HL-60 (cell line): ENCODE measurements around the gene CCR5AS.
A peak's percentile ranks its signal among the peaks of the same experiment; 100 is the strongest.

ENCODE experiments used
- DNase-seq, 2 experiments: peaks; one replicate each; pipeline ENCODE4 v3.0.0-alpha.2; 2010 to 2020; ENCODE audit warnings: low read depth in 1 of 2, low spot score in 1 of 2
- H3K27ac ChIP-seq: fragments of 250-450 bp; sonication (Bioruptor Pico); replicated peaks from 2 replicates; pipeline ENCODE4 v1.5.1; 2020; ENCODE audit warnings: mild to moderate bottlenecking, moderate library complexity
- H3K27me3 ChIP-seq: fragments of 250-450 bp; sonication (Bioruptor Pico); 2 replicates; pipeline ENCODE4 v1.5.1; 2021; ENCODE audit warnings: mild to moderate bottlenecking, moderate library complexity; ENCODE audit not compliant: insufficient read depth, poor library complexity, severe bottlenecking
- H3K4me3 ChIP-seq: replicated peaks from 2 replicates; pipeline ENCODE4 v1.5.1; 2011; ENCODE audit warnings: mild to moderate bottlenecking, control low read depth, low read length; ENCODE audit not compliant: insufficient read depth
- GABPA ChIP-seq: IDR thresholded peaks from 2 replicates; pipeline ENCODE4 v1.6.1; 2012; ENCODE audit warnings: low read depth
- POLR2AphosphoS5 ChIP-seq: IDR thresholded peaks from 2 replicates; pipeline ENCODE4 v1.6.1; 2012; ENCODE audit warnings: low read depth
- SPI1 ChIP-seq: IDR thresholded peaks from 2 replicates; pipeline ENCODE4 v1.6.1; 2012; ENCODE audit warnings: low read depth, mild to moderate bottlenecking, borderline replicate concordance
- TF ChIP-seq, protein P1 (sequence below): IDR thresholded peaks from one replicate; pipeline ENCODE4 v1.5.1; 2011; ENCODE audit warnings: low read length, control low read depth, inconsistent platforms; ENCODE audit not compliant: insufficient read depth
- TF ChIP-seq, protein P2 (sequence below): IDR thresholded peaks from 2 replicates; pipeline ENCODE4 v1.6.1; 2012; ENCODE audit warnings: low read depth; ENCODE audit not compliant: insufficient replicate concordance

Gene CCR5AS

DNA sequence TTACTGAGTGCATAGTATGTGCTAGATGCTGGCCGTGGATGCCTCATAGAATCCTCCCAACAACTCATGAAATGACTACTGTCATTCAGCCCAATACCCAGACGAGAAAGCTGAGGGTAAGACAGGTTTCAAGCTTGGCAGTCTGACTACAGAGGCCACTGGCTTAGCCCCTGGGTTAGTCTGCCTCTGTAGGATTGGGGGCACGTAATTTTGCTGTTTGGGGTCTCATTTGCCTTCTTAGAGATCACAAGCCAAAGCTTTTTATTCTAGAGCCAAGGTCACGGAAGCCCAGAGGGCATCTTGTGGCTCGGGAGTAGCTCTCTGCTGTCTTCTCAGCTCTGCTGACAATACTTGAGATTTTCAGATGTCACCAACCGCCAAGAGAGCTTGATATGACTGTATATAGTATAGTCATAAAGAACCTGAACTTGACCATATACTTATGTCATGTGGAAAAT, 37.2 kb downstream of the CCR5AS start:
- Histone ChIP-seq H3K27ac (no peak overlapping the region), H3K27me3 (no peaks in the 10 kb centered on the region)
- TF ChIP-seq, protein P1, sequence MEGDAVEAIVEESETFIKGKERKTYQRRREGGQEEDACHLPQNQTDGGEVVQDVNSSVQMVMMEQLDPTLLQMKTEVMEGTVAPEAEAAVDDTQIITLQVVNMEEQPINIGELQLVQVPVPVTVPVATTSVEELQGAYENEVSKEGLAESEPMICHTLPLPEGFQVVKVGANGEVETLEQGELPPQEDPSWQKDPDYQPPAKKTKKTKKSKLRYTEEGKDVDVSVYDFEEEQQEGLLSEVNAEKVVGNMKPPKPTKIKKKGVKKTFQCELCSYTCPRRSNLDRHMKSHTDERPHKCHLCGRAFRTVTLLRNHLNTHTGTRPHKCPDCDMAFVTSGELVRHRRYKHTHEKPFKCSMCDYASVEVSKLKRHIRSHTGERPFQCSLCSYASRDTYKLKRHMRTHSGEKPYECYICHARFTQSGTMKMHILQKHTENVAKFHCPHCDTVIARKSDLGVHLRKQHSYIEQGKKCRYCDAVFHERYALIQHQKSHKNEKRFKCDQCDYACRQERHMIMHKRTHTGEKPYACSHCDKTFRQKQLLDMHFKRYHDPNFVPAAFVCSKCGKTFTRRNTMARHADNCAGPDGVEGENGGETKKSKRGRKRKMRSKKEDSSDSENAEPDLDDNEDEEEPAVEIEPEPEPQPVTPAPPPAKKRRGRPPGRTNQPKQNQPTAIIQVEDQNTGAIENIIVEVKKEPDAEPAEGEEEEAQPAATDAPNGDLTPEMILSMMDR, result no peak
- TF ChIP-seq POLR2AphosphoS5 (no peak), SPI1 (no peak), GABPA (no peak)
- TF ChIP-seq, protein P2, sequence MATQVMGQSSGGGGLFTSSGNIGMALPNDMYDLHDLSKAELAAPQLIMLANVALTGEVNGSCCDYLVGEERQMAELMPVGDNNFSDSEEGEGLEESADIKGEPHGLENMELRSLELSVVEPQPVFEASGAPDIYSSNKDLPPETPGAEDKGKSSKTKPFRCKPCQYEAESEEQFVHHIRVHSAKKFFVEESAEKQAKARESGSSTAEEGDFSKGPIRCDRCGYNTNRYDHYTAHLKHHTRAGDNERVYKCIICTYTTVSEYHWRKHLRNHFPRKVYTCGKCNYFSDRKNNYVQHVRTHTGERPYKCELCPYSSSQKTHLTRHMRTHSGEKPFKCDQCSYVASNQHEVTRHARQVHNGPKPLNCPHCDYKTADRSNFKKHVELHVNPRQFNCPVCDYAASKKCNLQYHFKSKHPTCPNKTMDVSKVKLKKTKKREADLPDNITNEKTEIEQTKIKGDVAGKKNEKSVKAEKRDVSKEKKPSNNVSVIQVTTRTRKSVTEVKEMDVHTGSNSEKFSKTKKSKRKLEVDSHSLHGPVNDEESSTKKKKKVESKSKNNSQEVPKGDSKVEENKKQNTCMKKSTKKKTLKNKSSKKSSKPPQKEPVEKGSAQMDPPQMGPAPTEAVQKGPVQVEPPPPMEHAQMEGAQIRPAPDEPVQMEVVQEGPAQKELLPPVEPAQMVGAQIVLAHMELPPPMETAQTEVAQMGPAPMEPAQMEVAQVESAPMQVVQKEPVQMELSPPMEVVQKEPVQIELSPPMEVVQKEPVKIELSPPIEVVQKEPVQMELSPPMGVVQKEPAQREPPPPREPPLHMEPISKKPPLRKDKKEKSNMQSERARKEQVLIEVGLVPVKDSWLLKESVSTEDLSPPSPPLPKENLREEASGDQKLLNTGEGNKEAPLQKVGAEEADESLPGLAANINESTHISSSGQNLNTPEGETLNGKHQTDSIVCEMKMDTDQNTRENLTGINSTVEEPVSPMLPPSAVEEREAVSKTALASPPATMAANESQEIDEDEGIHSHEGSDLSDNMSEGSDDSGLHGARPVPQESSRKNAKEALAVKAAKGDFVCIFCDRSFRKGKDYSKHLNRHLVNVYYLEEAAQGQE, result no peak

DNA sequence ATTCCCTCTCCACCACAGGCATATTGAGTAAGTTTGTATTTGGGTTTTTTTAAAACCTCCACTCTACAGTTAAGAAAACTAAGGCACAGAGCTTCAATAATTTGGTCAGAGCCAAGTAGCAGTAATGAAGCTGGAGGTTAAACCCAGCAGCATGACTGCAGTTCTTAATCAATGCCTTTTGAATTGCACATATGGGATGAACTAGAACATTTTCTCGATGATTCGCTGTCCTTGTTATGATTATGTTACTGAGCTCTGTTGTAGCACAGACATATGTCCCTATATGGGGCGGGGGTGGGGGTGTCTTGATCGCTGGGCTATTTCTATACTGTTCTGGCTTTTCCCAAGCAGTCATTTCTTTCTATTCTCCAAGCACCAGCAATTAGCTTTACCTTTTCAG, 37.7 kb downstream of the CCR5AS start:
- no peaks in the 10 kb centered on the region for H3K27me3 ChIP-seq
- peak overlapping the region; percentile 23 for H3K27ac ChIP-seq
- H3K4me3 ChIP-seq, result no peak overlapping the region
- no peak for DNase-seq
- TF ChIP-seq SPI1, result no peak
- TF ChIP-seq, protein P1, result no peak
- TF ChIP-seq POLR2AphosphoS5, result no peak
- TF ChIP-seq, protein P2, result no peak
- no peak for TF ChIP-seq GABPA

More for the DNA sequence above, 37.2 kb downstream of the CCR5AS start:
- no peak overlapping the region for H3K4me3 ChIP-seq
- DNase-seq, result no peak

DNA sequence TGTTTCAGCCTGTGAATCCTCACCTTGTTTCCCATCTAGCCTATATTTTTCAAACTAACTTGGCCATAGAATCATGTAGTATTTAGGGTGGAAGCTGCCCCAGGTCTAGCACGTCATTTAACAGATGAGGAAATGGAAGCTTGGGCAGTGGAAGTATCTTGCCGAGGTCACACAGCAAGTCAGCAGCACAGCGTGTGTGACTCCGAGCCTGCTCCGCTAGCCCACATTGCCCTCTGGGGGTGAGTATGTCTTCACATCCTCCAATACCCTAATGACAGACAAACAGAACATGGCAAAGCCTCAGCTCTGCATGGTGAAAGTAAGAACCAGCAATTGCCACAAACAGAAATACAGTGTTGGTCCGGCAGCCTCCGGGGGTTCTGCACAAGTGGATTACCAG, 38.3 kb downstream of the CCR5AS start:
- TF ChIP-seq, protein P2, result no peak
- TF ChIP-seq, protein P1, result peak; percentile 74
- TF ChIP-seq GABPA (no peak), SPI1 (peak; percentile 73), POLR2AphosphoS5 (no peak)
- peak overlapping the region; percentile 37 for H3K27ac ChIP-seq
- peak; percentile 58 to 95 for DNase-seq
- H3K4me3 ChIP-seq, result no peak overlapping the region
- H3K27me3 ChIP-seq, result no peaks in the 10 kb centered on the region
